Transverse colon (tissue), 4 donors: ENCODE measurements around the gene ABCA10. TPM values are rescaled to one million over a fixed set of nuclear protein-coding genes. Genes with fewer than 3 reads are reported as not detected.

ENCODE experiments used
- DNase-seq: peaks from one replicate; pipeline ENCODE4 v3.0.0-alpha.2; 2019
- H3K27ac ChIP-seq, 4 donors: fragments of 200-600 bp; sonication (generic); 2 replicates each; pipeline ENCODE4 v1.5.1; 2016 to 2018; ENCODE audit warnings: inconsistent platforms in 4 of 4
- H3K27me3 ChIP-seq: fragments of 200-600 bp; sonication (generic); 2 replicates; pipeline ENCODE4 v1.5.1; 2017; ENCODE audit warnings: inconsistent platforms
- H3K36me3 ChIP-seq, 4 donors: fragments of 200-600 bp; sonication (generic); 2 replicates each; pipeline ENCODE4 v1.5.1; 2017 to 2019; ENCODE audit warnings: inconsistent platforms in 4 of 4
- H3K4me1 ChIP-seq, 4 donors: fragments of 200-600 bp; sonication (generic); 2 replicates each; pipeline ENCODE4 v1.5.1; 2017 to 2020; ENCODE audit warnings: inconsistent platforms in 4 of 4
- H3K4me3 ChIP-seq, 4 donors: fragments of 200-600 bp; sonication (generic); 1 replicate in 1 of 4; 2 replicates in 3 of 4; pipeline versions ENCODE4 v1.5.1 to v1.6.1; 2017 to 2019; ENCODE audit warnings: inconsistent platforms in 4 of 4
- H3K9me3 ChIP-seq, 2 donors: fragments of 200-600 bp; sonication (generic); 2 replicates each; pipeline ENCODE4 v1.5.1; 2017 to 2019; ENCODE audit warnings: inconsistent platforms in 2 of 2
- CTCF ChIP-seq, 5 experiments: fragments of 200-600 bp in 3 of 5; fragments of 450-650 bp in 2 of 5; sonication (generic) in 3 of 5; IDR thresholded peaks; 1 replicate in 2 of 5; 2 replicates in 3 of 5; pipeline ENCODE4 v1.5.1; 2016 to 2017; ENCODE audit warnings: antibody characterized with exemption in 5 of 5, inconsistent platforms in 3 of 5, mild to moderate bottlenecking in 2 of 5, moderate library complexity in 1 of 5
- EP300 ChIP-seq: sonication (generic); formaldehyde crosslinking; IDR thresholded peaks from one replicate; pipeline ENCODE4 v1.6.1; 2017; ENCODE audit warnings: antibody characterized with exemption, low read depth
- POLR2A ChIP-seq: fragments of 450-650 bp; IDR thresholded peaks from one replicate; pipeline ENCODE4 v1.6.1; 2016; ENCODE audit warnings: antibody characterized with exemption, mild to moderate bottlenecking, moderate library complexity
- POLR2AphosphoS5 ChIP-seq, 3 donors: sonication (generic); formaldehyde crosslinking; IDR thresholded peaks; one replicate each; pipeline ENCODE4 v1.6.1; 2016; ENCODE audit warnings: antibody characterized with exemption in 3 of 3
- WGBS, 2 donors: methylation state at CpG; one replicate each; pipeline ENCODE4 v1.1.5; 2018; ENCODE audit warnings: low coverage in 1 of 2; 5-methylcytosine and 5-hydroxymethylcytosine counted together
- in situ Hi-C, 4 donors: fragments of 200-750 bp; cut with MboI; loops; one replicate each; pipeline versions ENCODE4 v1.15.0 to v1.15.1; 2017; ENCODE audit warnings: low sequenced_read_pairs in 3 of 4, low pct_ligation_motif_present in 1 of 4, low pct_unique_long_range_greater_than_20kb in 1 of 4
- intact Hi-C: fragments of 100-400 bp; cut with DNase I; formaldehyde crosslinking; loops from one replicate; pipeline ENCODE4 v1.15.1; 2023; ENCODE audit warnings: low total_unique reads
- total RNA-seq, 4 donors: library from RNA; depleted of rRNA; stranded (reverse); fragments of >200 nt; gene quantifications; one replicate each; pipeline ENCODE4 v1.1.0, GENCODE V29; 2016

Gene ABCA10
- total RNA-seq, 4 donors from 2014 or later, result 4.6 to 22.1 (median 13.0) TPM

- in situ Hi-C loops, result no loop called here
- H3K27me3 ChIP-seq, result no peaks in the 10 kb centered on the region
- H3K4me3 ChIP-seq, result no peak overlapping the region
- TF ChIP-seq CTCF (IDR thresholded peaks at IDR 0.05), result no peak
- no peak for TF ChIP-seq POLR2A
- TF ChIP-seq EP300, result no peak
- no peak for TF ChIP-seq POLR2AphosphoS5 (IDR thresholded peaks at IDR 0.05)
- H3K9me3 ChIP-seq, result no peaks in the 10 kb centered on the region
- H3K27ac ChIP-seq, result no peak overlapping the region
- WGBS, 2 donors, result 24 to 42% methylated on average over 1 of the region's 1 CpG
- intact Hi-C loops, result no loop called here
- DNase-seq, result no peak
- H3K4me1 ChIP-seq, result no peaks in the 10 kb centered on the region
- H3K36me3 ChIP-seq, result no peaks in the 10 kb centered on the region
Observed at GRCh38 chr17:69150333-69150732, 78.3 kb downstream of the ABCA10 start.

DNA sequence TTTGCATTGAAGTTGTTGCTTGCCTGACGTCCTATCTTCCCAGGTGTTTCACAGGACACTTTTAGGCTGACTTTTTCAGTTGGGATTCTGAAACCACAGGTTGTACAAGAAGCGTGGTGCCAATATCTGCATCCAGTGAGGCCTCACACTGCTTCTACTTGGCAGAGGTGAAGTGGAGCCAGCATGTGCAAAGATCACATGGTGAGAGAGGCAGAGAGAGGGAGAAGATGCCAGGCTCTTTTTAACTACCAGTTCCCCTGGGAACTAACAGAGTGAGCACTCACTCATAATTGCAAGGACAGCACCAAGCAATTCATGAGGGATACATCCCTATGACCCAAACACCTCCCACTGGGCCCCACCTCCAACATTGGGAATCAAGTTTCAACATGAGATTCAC lies 81.2 kb downstream of the ABCA10 start:
- intact Hi-C loops, result no loop called here
- Histone ChIP-seq H3K9me3 (no peaks in the 10 kb centered on the region), H3K36me3 (no peaks in the 10 kb centered on the region), H3K27ac (no peak overlapping the region), H3K4me3 (no peak overlapping the region), H3K27me3 (no peaks in the 10 kb centered on the region), H3K4me1 (peaks cover 0 to 4% (median 0%) of the 10 kb centered on the region in 4 donors)
- 78 to 83% methylated on average over 2 of the region's 2 CpGs for WGBS, 2 donors
- TF ChIP-seq CTCF (IDR thresholded peaks at IDR 0.05), result no peak
- no peak for TF ChIP-seq EP300
- no peak for TF ChIP-seq POLR2A
- TF ChIP-seq POLR2AphosphoS5 (IDR thresholded peaks at IDR 0.05), result no peak
- DNase-seq, result no peak
- in situ Hi-C loops, result no loop called here

DNA sequence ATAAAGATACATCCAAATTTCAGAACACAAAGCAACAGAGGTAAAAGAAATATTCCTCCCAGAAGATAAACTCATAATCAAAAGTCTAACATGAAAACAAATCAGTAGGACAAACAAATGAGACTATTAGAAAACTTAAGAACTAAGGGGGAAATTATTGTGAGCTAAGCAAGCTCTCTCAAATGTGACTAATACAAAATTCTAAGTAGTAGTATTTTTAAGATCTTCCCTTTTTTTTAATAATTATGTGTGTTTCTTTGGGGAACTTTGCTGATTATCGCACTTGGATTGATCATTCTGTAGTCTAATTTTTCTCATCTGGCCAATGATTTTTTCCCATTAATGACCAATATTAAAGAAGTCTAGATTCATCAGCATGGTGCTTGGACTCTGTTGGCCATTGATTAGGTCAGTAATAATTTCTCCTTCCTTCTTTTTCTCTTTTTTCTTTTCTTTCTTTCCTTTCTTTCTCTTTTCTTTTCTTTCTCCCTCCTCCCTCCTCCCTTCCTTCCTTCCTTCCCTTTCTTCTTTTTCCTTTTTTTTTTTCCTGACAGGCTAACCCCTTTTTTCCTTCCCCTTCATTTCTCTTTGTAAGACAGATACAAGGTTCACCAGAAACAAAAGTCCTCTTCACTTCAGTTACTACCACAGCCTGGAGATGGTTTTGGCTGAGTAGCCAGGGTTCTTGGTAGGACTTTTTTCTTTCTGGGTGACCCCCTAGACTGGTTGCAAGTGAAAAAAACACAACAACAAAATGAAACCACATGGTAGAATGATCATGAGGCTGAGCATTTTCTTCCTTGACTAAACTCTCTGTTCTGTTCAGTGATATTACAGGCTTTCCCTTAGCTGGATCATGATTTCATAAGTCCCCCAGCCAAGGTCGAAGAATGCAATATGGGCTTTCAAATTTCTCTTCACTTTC lies 84.0 kb downstream of the ABCA10 start:
- no peak for TF ChIP-seq EP300
- no peak for TF ChIP-seq POLR2AphosphoS5 (IDR thresholded peaks at IDR 0.05)
- TF ChIP-seq CTCF (IDR thresholded peaks at IDR 0.05), result no peak
- no peak for TF ChIP-seq POLR2A
- Histone ChIP-seq H3K27me3 (no peaks in the 10 kb centered on the region), H3K36me3 (no peaks in the 10 kb centered on the region), H3K9me3 (no peaks in the 10 kb centered on the region), H3K4me3 (no peak overlapping the region), H3K27ac (no peak overlapping the region), H3K4me1 (peaks cover 0 to 4% (median 0%) of the 10 kb centered on the region in 4 donors)
- intact Hi-C loops (no loop called here), in situ Hi-C loops (no loop called here)
- 85 to 94% methylated on average over 2 of the region's 2 CpGs for WGBS, 2 donors
- DNase-seq, result no peak

DNA sequence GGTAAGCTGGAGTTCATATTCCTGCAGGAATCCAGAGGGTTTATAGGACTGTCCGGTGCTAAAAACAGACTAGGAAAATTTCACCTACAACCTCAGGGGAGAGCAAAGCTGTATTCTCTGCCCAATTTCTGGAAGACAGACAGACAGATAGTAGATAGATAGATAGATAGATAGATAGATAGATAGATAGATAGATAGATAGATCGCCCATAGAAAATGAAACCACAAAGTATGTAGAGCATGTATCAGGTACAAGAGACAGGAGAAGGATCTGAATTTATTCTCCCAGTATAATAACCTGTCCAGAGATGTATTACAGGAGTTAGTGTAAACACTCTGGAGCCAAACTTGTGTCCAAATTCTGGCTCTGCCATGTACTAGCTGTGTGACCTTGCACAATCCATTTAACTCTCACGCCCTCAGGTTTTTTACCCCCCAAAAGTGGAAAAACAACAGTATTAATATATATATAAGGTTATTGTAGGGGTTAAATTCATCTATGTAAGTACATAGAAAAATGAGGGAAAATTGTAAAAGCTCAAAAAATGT lies 84.9 kb downstream of the ABCA10 start:
- H3K9me3 ChIP-seq, result no peaks in the 10 kb centered on the region
- no peak overlapping the region for H3K4me3 ChIP-seq
- TF ChIP-seq POLR2AphosphoS5 (IDR thresholded peaks at IDR 0.05) (no peak), CTCF (IDR thresholded peaks at IDR 0.05) (no peak), EP300 (no peak), POLR2A (no peak)
- H3K27me3 ChIP-seq, result no peaks in the 10 kb centered on the region
- in situ Hi-C loops, result no loop called here
- no peak for DNase-seq
- WGBS, 2 donors, result 83 to 92% methylated on average over 3 of the region's 3 CpGs
- H3K4me1 ChIP-seq, result peaks cover 0 to 4% (median 0%) of the 10 kb centered on the region in 4 donors
- no peaks in the 10 kb centered on the region for H3K36me3 ChIP-seq
- H3K27ac ChIP-seq, result no peak overlapping the region
- intact Hi-C loops, result no loop called here
